Measurements from ENCODE around the gene SLC4A3. TPM values are rescaled to one million over a fixed set of nuclear protein-coding genes. Genes with fewer than 3 reads are reported as not detected.

The SLC4A3 gene
- total and polyA plus RNA-seq, 10 donors = 0.71 to 9.2 (median 3.0) TPM

DNA sequence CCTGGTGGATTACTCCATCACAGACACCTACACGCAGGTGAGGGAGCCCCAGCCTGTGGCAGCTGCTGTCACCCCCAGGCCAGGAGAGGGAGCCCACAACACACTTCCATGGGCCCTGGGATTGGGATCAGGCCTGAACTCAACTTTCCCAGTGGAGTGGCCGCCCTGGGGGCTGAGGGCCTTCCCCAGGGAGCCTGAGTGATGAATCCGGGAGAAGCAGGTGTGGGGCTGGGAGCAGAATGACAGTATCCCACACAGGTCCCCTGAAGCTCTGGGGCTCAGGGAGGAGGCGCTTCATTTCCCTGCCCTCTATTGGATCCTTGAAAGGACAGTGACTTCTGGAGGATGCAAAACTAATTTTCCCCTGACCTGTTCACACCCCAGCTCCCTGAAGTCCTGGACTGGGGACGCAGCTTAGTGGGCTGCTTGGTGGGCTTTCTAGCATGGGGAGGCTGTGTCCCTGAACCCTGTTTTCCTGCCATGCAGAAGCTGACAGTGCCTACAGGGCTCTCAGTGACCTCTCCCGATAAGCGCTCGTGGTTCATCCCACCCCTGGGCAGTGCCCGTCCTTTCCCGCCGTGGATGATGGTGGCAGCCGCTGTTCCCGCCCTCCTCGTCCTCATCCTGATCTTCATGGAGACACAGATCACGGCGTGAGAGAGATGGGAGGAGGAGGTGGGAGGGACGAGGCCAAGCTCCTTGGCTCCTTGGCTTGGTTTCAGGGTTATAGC is 11.0 kb downstream of the SLC4A3 start:
- H3K4me3 ChIP-seq = no peak overlapping the region
- H3K27ac ChIP-seq = no peak overlapping the region
- no peak for DNase-seq
- intact Hi-C loops (cut with DNase I; ENCODE audit: low total_unique reads) = no loop called here
- peaks cover 0 to 57% (median 0%) of the 10 kb centered on the region in 7 donors for H3K27me3 ChIP-seq (replicated peaks in 1 of 7)
- H3K9me3 ChIP-seq = no peaks in the 10 kb centered on the region
- H3K36me3 ChIP-seq = no peaks in the 10 kb centered on the region
- TF ChIP-seq, protein P1, sequence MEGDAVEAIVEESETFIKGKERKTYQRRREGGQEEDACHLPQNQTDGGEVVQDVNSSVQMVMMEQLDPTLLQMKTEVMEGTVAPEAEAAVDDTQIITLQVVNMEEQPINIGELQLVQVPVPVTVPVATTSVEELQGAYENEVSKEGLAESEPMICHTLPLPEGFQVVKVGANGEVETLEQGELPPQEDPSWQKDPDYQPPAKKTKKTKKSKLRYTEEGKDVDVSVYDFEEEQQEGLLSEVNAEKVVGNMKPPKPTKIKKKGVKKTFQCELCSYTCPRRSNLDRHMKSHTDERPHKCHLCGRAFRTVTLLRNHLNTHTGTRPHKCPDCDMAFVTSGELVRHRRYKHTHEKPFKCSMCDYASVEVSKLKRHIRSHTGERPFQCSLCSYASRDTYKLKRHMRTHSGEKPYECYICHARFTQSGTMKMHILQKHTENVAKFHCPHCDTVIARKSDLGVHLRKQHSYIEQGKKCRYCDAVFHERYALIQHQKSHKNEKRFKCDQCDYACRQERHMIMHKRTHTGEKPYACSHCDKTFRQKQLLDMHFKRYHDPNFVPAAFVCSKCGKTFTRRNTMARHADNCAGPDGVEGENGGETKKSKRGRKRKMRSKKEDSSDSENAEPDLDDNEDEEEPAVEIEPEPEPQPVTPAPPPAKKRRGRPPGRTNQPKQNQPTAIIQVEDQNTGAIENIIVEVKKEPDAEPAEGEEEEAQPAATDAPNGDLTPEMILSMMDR (IDR thresholded peaks at IDR 0.05 in 8 of 11, conservative IDR thresholded peaks at IDR 0.05 in 3 of 11) = no peak
- no peak for TF ChIP-seq POLR2A (IDR thresholded peaks at IDR 0.05)
- H3K4me1 ChIP-seq = peaks cover 0 to 22% (median 11%) of the 10 kb centered on the region in 6 donors
- WGBS, 5 donors = 77 to 91% (median 83%) methylated on average over 15 to 17 of the region's 17 CpGs

DNA sequence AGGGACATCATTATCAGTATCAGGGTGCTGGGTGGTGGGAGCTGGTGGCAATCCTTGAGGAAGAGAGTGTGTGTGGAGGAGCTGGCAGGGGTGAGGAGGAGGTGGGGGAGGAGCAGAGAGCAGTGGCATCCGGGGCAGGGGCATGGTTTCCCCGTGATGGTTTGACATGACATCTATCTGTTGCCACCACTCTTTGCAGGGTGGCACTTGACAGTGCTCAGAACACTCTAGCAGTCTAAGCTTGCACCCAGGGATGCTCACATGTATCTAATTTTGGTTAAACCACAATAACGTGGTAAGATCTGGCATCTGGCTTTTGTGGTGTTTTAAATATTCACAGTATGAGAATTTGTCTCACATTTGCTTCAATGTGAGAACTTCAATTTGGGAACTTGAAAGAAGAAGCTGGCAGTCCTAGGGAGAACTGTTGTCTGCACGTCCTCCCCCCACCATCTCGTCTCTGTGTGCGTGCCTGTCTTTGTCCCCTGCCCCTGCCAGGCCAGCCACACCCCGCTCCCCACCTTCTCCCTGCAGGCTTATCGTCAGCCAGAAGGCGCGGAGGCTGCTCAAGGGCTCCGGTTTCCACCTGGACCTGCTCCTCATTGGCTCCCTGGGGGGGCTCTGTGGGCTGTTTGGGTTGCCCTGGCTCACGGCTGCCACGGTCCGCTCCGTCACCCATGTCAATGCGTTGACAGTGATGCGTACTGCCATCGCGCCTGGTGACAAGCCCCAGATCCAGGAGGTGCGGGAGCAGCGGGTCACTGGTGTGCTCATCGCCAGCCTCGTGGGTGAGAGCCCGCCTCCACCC is 11.7 kb downstream of the SLC4A3 start:
- H3K27ac ChIP-seq = no peak overlapping the region
- 65 to 78% (median 74%) methylated on average over 20 to 24 of the region's 24 CpGs for WGBS, 5 donors
- H3K4me3 ChIP-seq = no peak overlapping the region
- H3K27me3 ChIP-seq (replicated peaks in 1 of 7) = peaks cover 0 to 56% (median 0%) of the 10 kb centered on the region in 7 donors
- H3K9me3 ChIP-seq = no peaks in the 10 kb centered on the region
- TF ChIP-seq, protein P1 (IDR thresholded peaks at IDR 0.05 in 8 of 11, conservative IDR thresholded peaks at IDR 0.05 in 3 of 11) = no peak
- TF ChIP-seq POLR2AphosphoS5 (IDR thresholded peaks at IDR 0.05) (no peak), POLR2A (IDR thresholded peaks at IDR 0.05) (no peak)
- H3K4me1 ChIP-seq = peaks cover 0 to 23% (median 11%) of the 10 kb centered on the region in 6 donors
- intact Hi-C loops (cut with DNase I; ENCODE audit: low total_unique reads) = no loop called here
- peak; percentile 74 for DNase-seq
- no peaks in the 10 kb centered on the region for H3K36me3 ChIP-seq

DNA sequence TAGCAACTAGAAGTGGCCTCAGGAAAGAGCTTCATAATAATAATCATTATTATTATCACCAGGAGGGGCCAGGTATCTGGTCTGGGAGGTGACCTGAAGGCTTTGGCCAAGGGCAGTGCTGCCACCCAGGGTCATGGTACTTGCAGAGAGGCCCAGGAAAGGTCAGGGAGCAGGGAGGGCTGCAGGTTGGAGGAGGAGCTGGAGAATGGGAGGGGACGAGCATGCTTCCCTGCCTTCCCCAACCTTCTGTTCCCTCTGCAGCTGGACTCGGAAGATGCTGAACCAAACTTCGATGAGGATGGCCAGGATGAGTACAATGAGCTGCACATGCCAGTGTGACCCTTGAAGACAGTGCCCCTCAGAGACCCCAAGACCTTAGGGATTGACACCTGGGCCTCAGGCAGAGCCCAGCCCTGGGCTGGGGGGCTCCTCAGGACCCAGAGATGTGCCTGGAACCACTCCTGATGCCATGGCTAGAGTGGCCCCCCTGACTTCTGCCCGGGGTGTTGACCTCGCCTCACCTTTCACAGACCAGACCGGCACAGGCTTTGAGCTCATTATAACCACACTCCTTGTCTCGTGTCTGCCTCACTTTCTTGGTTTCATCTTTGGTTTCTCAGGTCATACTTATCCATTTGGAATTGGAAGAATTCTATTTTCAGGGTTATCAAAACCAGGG is 14.1 kb downstream of the SLC4A3 start:
- peaks cover 0 to 60% (median 0%) of the 10 kb centered on the region in 7 donors for H3K27me3 ChIP-seq (replicated peaks in 1 of 7)
- peaks cover 0 to 29% (median 11%) of the 10 kb centered on the region in 6 donors for H3K4me1 ChIP-seq
- intact Hi-C loops (cut with DNase I; ENCODE audit: low total_unique reads) = loop anchor here (5.0 kb wide), 1 partner anchor 99 kb away; the partner anchor contains the start of genes CHPF and TMEM198
- 76 to 85% (median 80%) methylated on average over 7 of the region's 7 CpGs for WGBS, 5 donors
- TF ChIP-seq POLR2A (IDR thresholded peaks at IDR 0.05) (no peak), POLR2AphosphoS5 (IDR thresholded peaks at IDR 0.05) (no peak)
- TF ChIP-seq, protein P1 (IDR thresholded peaks at IDR 0.05 in 8 of 11, conservative IDR thresholded peaks at IDR 0.05 in 3 of 11) = no peak
- no peak overlapping the region for H3K27ac ChIP-seq
- H3K9me3 ChIP-seq = no peaks in the 10 kb centered on the region
- no peak for DNase-seq
- no peaks in the 10 kb centered on the region for H3K36me3 ChIP-seq
- H3K4me3 ChIP-seq = no peak overlapping the region

Measured in spleen (tissue), 11 donors.